NCI-H1694 treated with DMSO at 0.1 percent for 48 hours (cell line): Measurements from ENCODE around the gene DGKA.

ENCODE experiments used
- DNase-seq: peaks from one replicate; lab custom pipeline; 2025; lab: John Stamatoyannopoulos, UW

Gene DGKA

GRCh38 chr12:55931780-55932550 is 1.0 kb downstream of the DGKA start:
- DNase-seq, result no peak

GRCh38 chr12:55932551-55932910 is 1.6 kb downstream of the DGKA start:
- no peak for DNase-seq

GRCh38 chr12:55933169-55933798 is 2.3 kb downstream of the DGKA start:
- no peak for DNase-seq

- no peak for DNase-seq
Observed at GRCh38 chr12:55933799-55934742, 3.1 kb downstream of the DGKA start.

GRCh38 chr12:55934773-55935172 is 3.8 kb downstream of the DGKA start:
- no peak for DNase-seq

- no peak for DNase-seq
Observed at GRCh38 chr12:55935738-55936151, 4.8 kb downstream of the DGKA start.

GRCh38 chr12:55937981-55938380 is 7.0 kb downstream of the DGKA start:
- DNase-seq, result no peak

- no peak for DNase-seq
Observed at GRCh38 chr12:55938826-55939501, 8.0 kb downstream of the DGKA start.

GRCh38 chr12:55940065-55940732 is 9.2 kb downstream of the DGKA start:
- peak; percentile 41 for DNase-seq

GRCh38 chr12:55942055-55942454 is 11.1 kb downstream of the DGKA start:
- no peak for DNase-seq

GRCh38 chr12:55942577-55943136 is 11.7 kb downstream of the DGKA start:
- DNase-seq, result no peak

- DNase-seq, result no peak
Observed at GRCh38 chr12:55946553-55946952, 15.6 kb downstream of the DGKA start.

- no peak for DNase-seq
Observed at GRCh38 chr12:55955344-55955743, 24.4 kb downstream of the DGKA start.

- no peak for DNase-seq
Observed at GRCh38 chr12:55955800-55956508, 25.0 kb downstream of the DGKA start.

- DNase-seq, result no peak
Observed at GRCh38 chr12:55957106-55957859, 26.3 kb downstream of the DGKA start.

GRCh38 chr12:55963760-55964159 is 32.8 kb downstream of the DGKA start:
- no peak for DNase-seq

- no peak for DNase-seq
Observed at GRCh38 chr12:55965240-55965639, 34.3 kb downstream of the DGKA start.

- no peak for DNase-seq
Observed at GRCh38 chr12:55965941-55966407, 35.0 kb downstream of the DGKA start, which contains the start of gene PMEL. Gene PMEL, minus strand, starts transcription at chr12:55966042. Its CDS starts 31 bp downstream, at chr12:55966011.
